Right cardiac atrium (tissue), 5 donors: ENCODE measurements around the gene ZNF483. TPM values are rescaled to one million over a fixed set of nuclear protein-coding genes. Genes with fewer than 3 reads are reported as not detected.
"Not testable (repeated sequence)": the region's sequence is repeated elsewhere in the genome, so short reads cannot be mapped to it uniquely, and the experiment has no call there.

Source experiments
- ATAC-seq, 2 donors: fragments of 200-7000 bp; cut with Tn5 transposase; one replicate each; pipeline versions ENCODE4 v1.8.0 to v1.9.1; 2020; ENCODE audit warnings: moderate library complexity in 2 of 2, mild to moderate bottlenecking in 1 of 2
- DNase-seq, 3 donors: peaks; one replicate each; pipeline ENCODE4 v3.0.0-alpha.2; 2020
- H3K27ac ChIP-seq: one replicate; pipeline ENCODE4 v1.5.1; 2013; ENCODE audit warnings: mild to moderate bottlenecking, low read length, control low read depth, moderate library complexity
- H3K27me3 ChIP-seq: one replicate; pipeline ENCODE4 v1.6.1; 2013; ENCODE audit not compliant: control insufficient read depth, insufficient read depth
- H3K4me1 ChIP-seq: one replicate; pipeline ENCODE4 v1.6.1; 2013; ENCODE audit warnings: low read length; ENCODE audit not compliant: control insufficient read depth, insufficient read depth
- H3K4me3 ChIP-seq: one replicate; pipeline ENCODE4 v1.5.1; 2013; ENCODE audit warnings: low read length, control low read depth
- H3K9me3 ChIP-seq: one replicate; pipeline ENCODE4 v1.6.1; 2013; ENCODE audit warnings: low read length; ENCODE audit not compliant: control insufficient read depth
- WGBS: extraction: QIAGEN DNeasy Blood & Tissue Kit; methylation state at CpG from one replicate; pipeline ENCODE4 v1.1.7; 2013; 5-methylcytosine and 5-hydroxymethylcytosine counted together
- intact Hi-C, 4 donors: fragments of 100-400 bp; cut with DNase I; formaldehyde crosslinking; loops; one replicate each; pipeline versions ENCODE4 v1.11.0 to v1.14.0; 2022 to 2023
- long read RNA-seq, 4 donors: library from polyadenylated mRNA; unstranded; transcript quantifications; one replicate each; pipeline ENCODE4 v2.0.0, GENCODE V29; 2020 to 2021
- polyA plus RNA-seq: library from polyadenylated mRNA; stranded (reverse); fragments of 200-250 nt; gene quantifications from one replicate; pipeline ENCODE4 v1.2.3, GENCODE V29; 2013
- total RNA-seq, 4 donors: library from RNA; stranded (reverse); fragmentation: NEBNext Ultra II Directional; extraction: Animal tissue kit (Norgen Biotek cat#: 25700); gene quantifications; one replicate each; pipeline ENCODE4 v1.2.1, GENCODE V29; 2021
- donor health status: healthy with polysubstance abuse.
- donor health status: DM: no; HTN: yes; CAD: no.
- donor health status: DM: no; HTN: no; CAD: no.
- donor health status: DM: no; HTN: yes; CAD: no; lungs with severe emphysema.
- donor health status: DM: yes; HTN: yes; CAD: no.

Gene ZNF483
- 10 to 100 TPM in 3 of 4 donors, 1 to 10 TPM in 1; 9.6 to 14.7 (median 10.7) TPM for total RNA-seq
- 1.5 TPM for polyA plus RNA-seq
- long read RNA-seq, donor 1, partial matches to known transcripts = 0 of 11 reads
- long read RNA-seq, donor 1, other reads (novel, unspliced or antisense) = 8 of 11 reads
- long read RNA-seq, donor 2, partial matches to known transcripts = 0 of 1 reads
- long read RNA-seq, donor 2, other reads (novel, unspliced or antisense) = 1 of 1 reads
- long read RNA-seq, donor 3, partial matches to known transcripts = 0 of 14 reads
- long read RNA-seq, donor 3, other reads (novel, unspliced or antisense) = 13 of 14 reads
- long read RNA-seq, donor 4, partial matches to known transcripts = 0 of 1 reads
- long read RNA-seq, donor 4, other reads (novel, unspliced or antisense) = 0 of 1 reads

DNA sequence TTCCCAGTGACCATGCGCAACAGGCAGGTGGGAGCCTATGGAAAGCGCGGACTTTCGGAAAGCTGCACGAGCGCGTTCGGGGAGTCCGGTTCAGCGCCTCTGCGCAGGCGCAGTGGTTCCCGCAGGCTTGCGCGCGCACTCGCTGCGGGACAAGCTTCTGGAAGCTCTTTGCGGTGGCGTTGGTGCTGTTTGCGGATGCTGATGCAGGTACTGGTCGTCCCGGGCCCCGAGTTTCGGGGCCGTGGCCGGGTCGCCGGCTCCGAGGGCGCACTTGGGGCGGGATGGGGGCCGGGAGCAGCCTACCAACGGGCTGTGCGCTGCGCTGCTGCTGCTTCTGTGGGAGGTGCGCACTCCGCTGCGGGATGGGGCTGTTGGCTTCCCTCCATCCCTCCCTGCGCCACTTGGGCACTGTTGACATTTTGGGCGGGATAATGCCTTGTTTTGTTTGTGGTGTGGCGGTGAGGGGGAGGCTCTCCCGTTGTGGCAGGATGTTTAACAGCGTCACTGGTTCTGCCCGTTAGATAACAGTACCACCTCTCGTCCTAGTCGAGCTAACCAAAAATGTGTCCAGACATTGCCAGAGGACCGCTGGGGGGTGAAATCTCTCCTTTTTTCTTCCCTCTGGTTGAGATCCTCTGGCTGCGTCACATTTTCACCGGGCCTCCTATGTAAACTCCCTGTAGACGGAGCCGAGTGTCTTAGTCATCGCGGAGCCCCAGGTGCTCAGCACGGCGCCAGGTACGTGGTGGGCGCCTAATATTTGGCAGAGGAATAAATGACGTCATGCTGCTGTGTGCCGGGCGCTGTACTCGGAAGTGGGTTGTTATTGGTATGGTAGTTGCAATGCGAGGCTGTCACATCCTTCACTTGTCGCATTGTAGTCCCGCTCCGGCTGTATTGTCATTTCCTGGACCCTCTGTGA lies at the start of gene ZNF483:
Gene ZNF483, plus strand, starts transcription at position 124 of the 922 bp plus-strand sequence. CDS start 2,217 bp downstream, outside the sequence.
- DNase-seq (peak; percentile 85 to 94 (median 94)), ATAC-seq (peak; percentile 90 to 94)
- H3K27ac ChIP-seq = no peak within 1 kb of the TSS
- H3K27me3 ChIP-seq = no peaks in the 10 kb centered on the region
- under 1% methylated on average over 66 of the region's 66 CpGs for WGBS
- no peaks in the 10 kb centered on the region for H3K4me1 ChIP-seq
- H3K4me3 ChIP-seq = peak within 1 kb of the TSS; percentile 57
- no peaks in the 10 kb centered on the region for H3K9me3 ChIP-seq
- intact Hi-C loops = loop anchor here in 1 of 4 donors (10.0 kb wide), 1 partner anchor 81 kb away; no protein-coding TSS in a partner anchor

DNA sequence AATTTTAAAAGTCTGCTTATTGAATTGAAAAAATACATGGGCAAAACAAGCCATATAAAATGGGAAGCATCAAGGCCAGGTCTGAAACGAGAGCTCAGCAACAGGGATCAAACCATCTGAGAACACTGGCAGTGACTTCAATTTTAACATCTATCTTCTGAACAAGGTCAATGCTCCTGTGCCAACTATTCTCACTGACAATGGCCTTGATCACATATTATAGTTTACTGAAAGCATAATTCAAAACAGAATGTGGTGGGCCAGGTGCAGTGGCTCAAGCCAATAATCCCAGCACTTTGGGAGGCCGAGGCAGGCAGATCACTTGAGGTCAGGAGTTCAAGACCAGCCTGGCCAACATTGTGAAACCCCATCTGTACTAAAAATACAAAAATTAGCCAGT lies 49.8 kb upstream of the ZNF483 start:
- ATAC-seq = no peak
- no peak overlapping the region for H3K27ac ChIP-seq
- H3K4me3 ChIP-seq = no peak overlapping the region
- intact Hi-C loops = loop anchor here in 1 of 4 donors (10.0 kb wide), 1 partner anchor 60 kb away; no protein-coding TSS in a partner anchor
- H3K27me3 ChIP-seq = no peaks in the 10 kb centered on the region
- 76% methylated on average over 2 of the region's 2 CpGs for WGBS
- H3K9me3 ChIP-seq = no peaks in the 10 kb centered on the region
- DNase-seq = no peak
- H3K4me1 ChIP-seq = peaks cover 9% of the 10 kb centered on the region

GRCh38 chr9:111477677-111478076 lies 47.3 kb upstream of the ZNF483 start:
- no peak overlapping the region for H3K4me3 ChIP-seq
- H3K27ac ChIP-seq = no peak overlapping the region
- H3K9me3 ChIP-seq = no peaks in the 10 kb centered on the region
- no peaks in the 10 kb centered on the region for H3K27me3 ChIP-seq
- 90% methylated on average over 3 of the region's 3 CpGs for whole genome bisulfite sequencing
- intact Hi-C loops = loop anchor here in 1 of 4 donors (10.0 kb wide), 1 partner anchor 63 kb away; no protein-coding TSS in a partner anchor
- no peak for ATAC-seq
- H3K4me1 ChIP-seq = peaks cover 9% of the 10 kb centered on the region
- DNase-seq = no peak

GRCh38 chr9:111481885-111482636 lies 42.9 kb upstream of the ZNF483 start:
- H3K4me3 ChIP-seq = peak overlapping the region; percentile 85
- H3K9me3 ChIP-seq = no peaks in the 10 kb centered on the region
- no peaks in the 10 kb centered on the region for H3K4me1 ChIP-seq
- intact Hi-C loops = loop anchor here in 1 of 4 donors (5.0 kb wide), 1 partner anchor 145 kb away; no protein-coding TSS in a partner anchor
- H3K27ac ChIP-seq = peak overlapping the region; percentile 78
- WGBS = 48% methylated on average over 13 of the region's 13 CpGs
- ATAC-seq (no peak), DNase-seq (no peak)
- no peaks in the 10 kb centered on the region for H3K27me3 ChIP-seq

GRCh38 chr9:111482694-111483438 lies 42.1 kb upstream of the ZNF483 start:
- peak; percentile 81 to 90 (median 90) for DNase-seq
- Histone ChIP-seq H3K4me3 (peak overlapping the region; percentile 85), H3K27me3 (no peaks in the 10 kb centered on the region), H3K9me3 (no peaks in the 10 kb centered on the region), H3K4me1 (no peaks in the 10 kb centered on the region), H3K27ac (peak overlapping the region; percentile 96)
- ATAC-seq = peak; percentile 81 to 85
- intact Hi-C loops = loop anchor here in 1 of 4 donors (5.0 kb wide), 1 partner anchor 144 kb away; no protein-coding TSS in a partner anchor
- under 1% methylated on average over 76 of the region's 76 CpGs for WGBS

DNA sequence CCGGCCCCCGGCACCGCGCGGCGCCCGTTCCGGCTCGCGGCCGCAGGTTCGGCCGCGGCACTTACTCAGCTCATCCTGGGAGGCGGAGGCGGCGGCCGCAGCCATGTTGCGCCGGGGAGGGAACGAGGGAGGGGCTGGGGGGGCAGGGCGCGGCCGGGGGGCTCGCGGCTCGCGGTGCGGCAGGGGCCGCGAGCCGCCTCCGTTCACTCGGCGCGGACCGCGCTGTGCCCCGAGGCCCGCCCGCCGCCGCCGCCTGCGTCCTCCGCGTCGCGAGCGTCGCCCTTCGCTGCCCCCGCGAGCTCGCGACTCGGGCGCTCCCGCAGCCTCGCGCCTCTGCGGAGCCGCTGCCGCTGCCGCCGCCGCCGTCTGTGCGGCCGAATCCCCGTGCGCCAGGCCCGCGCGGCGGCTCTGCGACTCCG lies 41.5 kb upstream of the ZNF483 start:
- Histone ChIP-seq H3K27ac (peak overlapping the region; percentile 96), H3K4me3 (peak overlapping the region; percentile 85), H3K4me1 (no peaks in the 10 kb centered on the region), H3K27me3 (no peaks in the 10 kb centered on the region), H3K9me3 (no peaks in the 10 kb centered on the region)
- DNase-seq (no peak), ATAC-seq (no peak)
- whole genome bisulfite sequencing = under 1% methylated on average over 78 of the region's 78 CpGs
- intact Hi-C loops = loop anchor here in 1 of 4 donors (5.0 kb wide), 1 partner anchor 144 kb away; no protein-coding TSS in a partner anchor

DNA sequence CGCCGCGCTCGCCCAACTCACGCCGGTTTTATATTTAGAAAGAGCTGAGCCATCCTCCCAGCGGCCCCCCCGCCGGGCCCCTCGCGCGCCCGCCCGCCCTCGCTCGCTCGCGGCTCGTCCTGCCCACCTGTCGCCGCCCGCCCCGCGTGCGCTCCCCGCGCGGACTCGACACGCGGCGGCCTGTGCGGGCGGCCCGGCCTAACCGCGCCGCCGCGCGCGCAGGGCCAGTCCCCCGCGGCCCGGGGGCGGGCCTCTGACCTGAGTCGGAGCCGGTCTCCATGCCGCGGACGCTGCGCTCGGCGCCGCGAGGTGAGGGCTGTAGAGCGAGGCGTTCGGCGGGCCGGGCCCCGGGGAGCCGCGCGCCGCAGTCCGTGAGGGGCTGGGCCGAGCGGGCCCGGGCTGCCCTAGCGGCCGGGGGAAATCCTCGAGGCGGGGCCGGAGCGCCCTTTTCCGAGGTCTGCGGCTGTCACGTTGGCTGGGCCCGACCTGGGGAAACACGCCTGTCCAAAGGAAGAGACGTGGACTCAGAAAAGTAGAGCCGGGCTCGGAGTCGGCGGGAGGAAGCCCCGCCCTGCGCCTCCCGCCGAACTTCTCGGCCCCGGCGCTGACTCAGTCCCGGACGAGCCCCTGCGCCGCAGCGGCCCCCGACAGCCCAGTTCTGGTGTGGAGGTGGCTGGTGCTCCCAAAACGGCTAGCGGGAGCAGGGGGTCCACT lies 41.0 kb upstream of the ZNF483 start, which contains the start of gene ECPAS:
Gene ECPAS, minus strand, starts transcription at position 526 of the 714 bp plus-strand sequence. CDS start 11,465 bp downstream, outside the sequence.
- WGBS = under 1% methylated on average over 101 of the region's 101 CpGs
- Histone ChIP-seq H3K4me1 (no peaks in the 10 kb centered on the region), H3K27ac (peak within 1 kb of the TSS; percentile 96), H3K9me3 (no peaks in the 10 kb centered on the region), H3K4me3 (peak within 1 kb of the TSS; percentile 85), H3K27me3 (no peaks in the 10 kb centered on the region)
- intact Hi-C loops = loop anchor here in 1 of 4 donors (5.0 kb wide), 1 partner anchor 143 kb away; no protein-coding TSS in a partner anchor
- DNase-seq (peak; percentile 80 to 90 (median 89)), ATAC-seq (peak; percentile 86 to 90)

- intact Hi-C loops = loop anchor here in 1 of 4 donors (5.0 kb wide), 1 partner anchor 143 kb away; no protein-coding TSS in a partner anchor
- DNase-seq = no peak
- H3K9me3 ChIP-seq = no peaks in the 10 kb centered on the region
- peak overlapping the region; percentile 96 for H3K27ac ChIP-seq
- no peak for ATAC-seq
- H3K4me3 ChIP-seq = peak overlapping the region; percentile 85
- WGBS = 6% methylated on average over 4 of the region's 4 CpGs
- no peaks in the 10 kb centered on the region for H3K27me3 ChIP-seq
- no peaks in the 10 kb centered on the region for H3K4me1 ChIP-seq
Measured at GRCh38 chr9:111484572-111484894, 40.4 kb upstream of the ZNF483 start.

- 96% methylated on average over 2 of the region's 2 CpGs for WGBS
- ATAC-seq, H3K27ac ChIP-seq, H3K4me1 ChIP-seq, H3K9me3 ChIP-seq, intact Hi-C loops, H3K27me3 ChIP-seq, H3K4me3 ChIP-seq, DNase-seq: not testable (repeated sequence)
Measured at GRCh38 chr9:111497196-111497595, 27.8 kb upstream of the ZNF483 start.
